ENCODE measurements around the gene DOK7.

The DOK7 gene

GRCh38 chr4:3514806-3515501 is 51.8 kb downstream of the DOK7 start:
- no peak for DNase-seq
- H3K4me3 Mint-ChIP-seq, result no peak overlapping the region
- peaks cover 93% of the 10 kb centered on the region for H3K36me3 Mint-ChIP-seq (ENCODE audit: low read depth)
- no peaks in the 10 kb centered on the region for H3K27me3 Mint-ChIP-seq
- H3K27ac Mint-ChIP-seq, result no peak overlapping the region
- no peaks in the 10 kb centered on the region for H3K4me1 Mint-ChIP-seq (ENCODE audit: low read depth)
- H3K9me3 Mint-ChIP-seq, result peaks cover 2% of the 10 kb centered on the region

GRCh38 chr4:3515646-3516045 is 52.5 kb downstream of the DOK7 start:
- H3K27ac Mint-ChIP-seq, result peak overlapping the region; percentile 26
- H3K4me1 Mint-ChIP-seq (ENCODE audit: low read depth), result no peaks in the 10 kb centered on the region
- no peaks in the 10 kb centered on the region for H3K27me3 Mint-ChIP-seq
- no peak for DNase-seq
- peaks cover 2% of the 10 kb centered on the region for H3K9me3 Mint-ChIP-seq
- no peak overlapping the region for H3K4me3 Mint-ChIP-seq
- H3K36me3 Mint-ChIP-seq (ENCODE audit: low read depth), result peaks cover 93% of the 10 kb centered on the region

DNA sequence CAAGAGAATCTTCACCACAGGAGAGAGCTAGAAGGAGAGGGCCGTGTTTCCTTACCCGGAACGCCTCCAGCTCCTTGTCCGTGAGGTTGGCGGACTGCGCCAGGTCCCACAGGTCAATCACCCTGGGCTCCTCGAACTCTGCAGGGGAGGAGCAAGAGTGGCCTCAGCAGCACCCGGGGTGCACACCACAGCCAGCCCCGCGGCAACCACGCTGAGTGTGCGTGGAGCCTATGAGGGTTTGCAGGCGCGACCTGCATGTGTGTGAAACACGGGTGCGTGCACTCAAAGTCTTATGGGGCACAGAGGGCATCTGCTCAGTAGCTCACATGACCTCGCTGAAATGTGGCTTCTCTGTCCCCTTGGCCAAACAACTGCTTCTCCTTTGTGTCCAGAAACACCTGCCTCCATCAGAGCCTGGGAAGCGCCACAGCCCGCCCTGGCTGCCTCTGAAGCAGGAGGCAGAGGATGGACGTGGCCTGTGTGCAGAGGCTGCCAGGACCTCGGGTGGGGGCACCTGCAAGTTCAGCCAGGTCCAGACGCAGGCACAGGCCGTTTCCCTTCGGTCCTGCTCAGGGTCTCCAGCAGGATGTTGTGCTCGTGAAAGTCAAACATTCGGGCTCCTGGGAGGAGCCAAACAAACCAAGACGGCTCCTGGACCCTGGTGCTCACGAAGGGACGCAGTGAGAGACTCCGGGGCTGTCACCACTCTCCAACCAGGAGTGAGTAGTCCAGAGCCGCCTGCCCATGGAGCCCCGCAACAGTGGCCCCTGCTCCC is 53.1 kb downstream of the DOK7 start:
- peaks cover 2% of the 10 kb centered on the region for H3K9me3 Mint-ChIP-seq
- H3K27ac Mint-ChIP-seq, result no peak overlapping the region
- H3K4me1 Mint-ChIP-seq (ENCODE audit: low read depth), result no peaks in the 10 kb centered on the region
- H3K27me3 Mint-ChIP-seq, result no peaks in the 10 kb centered on the region
- no peak for DNase-seq
- no peak overlapping the region for H3K4me3 Mint-ChIP-seq
- peaks cover 93% of the 10 kb centered on the region for H3K36me3 Mint-ChIP-seq (ENCODE audit: low read depth)

- no peak for DNase-seq
- peaks cover 94% of the 10 kb centered on the region for H3K36me3 Mint-ChIP-seq (ENCODE audit: low read depth)
Measured at GRCh38 chr4:3516836-3517730, 54.0 kb downstream of the DOK7 start.

DNA sequence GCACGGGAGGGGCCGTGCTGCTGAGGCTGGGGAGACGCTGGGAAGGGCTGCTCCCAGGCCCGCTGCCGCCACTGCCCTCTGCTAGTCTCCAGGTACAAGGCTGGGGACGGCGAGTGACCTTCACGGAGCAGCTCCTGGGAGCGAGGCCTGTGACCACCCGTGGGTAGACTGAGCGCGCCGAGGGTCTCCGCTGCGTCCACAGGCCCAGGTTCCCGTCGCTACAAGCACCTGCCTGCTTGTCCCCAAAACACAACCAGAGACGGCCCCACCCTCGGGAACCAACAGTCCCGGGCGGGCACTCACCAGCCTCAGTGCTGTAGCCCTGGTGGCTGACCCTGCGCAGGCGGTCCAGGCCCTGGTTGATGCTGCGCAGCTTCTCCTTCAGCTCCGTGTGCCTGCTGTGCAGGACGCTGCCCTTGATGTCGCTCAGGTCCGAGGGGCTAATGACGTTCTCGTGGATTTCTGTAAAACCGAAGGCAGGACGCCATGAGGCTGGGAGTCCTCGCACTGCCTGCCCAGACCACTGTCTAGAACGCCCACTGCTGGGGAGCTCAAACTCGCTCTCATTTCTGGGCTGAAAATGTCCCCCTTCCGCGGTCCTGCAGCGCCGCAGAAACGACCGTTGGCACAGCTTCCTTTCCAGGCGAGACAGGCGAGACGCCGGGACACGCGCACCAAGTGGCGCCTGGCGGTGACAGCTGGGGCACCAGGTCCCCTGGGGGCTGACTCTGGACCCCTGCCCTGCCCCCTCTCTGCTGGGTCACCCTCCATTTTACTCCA is 54.8 kb downstream of the DOK7 start:
- no peaks in the 10 kb centered on the region for H3K9me3 Mint-ChIP-seq
- no peak overlapping the region for H3K4me3 Mint-ChIP-seq
- no peaks in the 10 kb centered on the region for H3K27me3 Mint-ChIP-seq
- no peak overlapping the region for H3K27ac Mint-ChIP-seq
- peaks cover 92% of the 10 kb centered on the region for H3K36me3 Mint-ChIP-seq (ENCODE audit: low read depth)
- H3K4me1 Mint-ChIP-seq (ENCODE audit: low read depth), result no peaks in the 10 kb centered on the region
- DNase-seq, result no peak

More at GRCh38 chr4:3516836-3517730, 54.0 kb downstream of the DOK7 start:
- H3K9me3 Mint-ChIP-seq, result peaks cover 2% of the 10 kb centered on the region
- H3K4me3 Mint-ChIP-seq, result no peak overlapping the region
- no peaks in the 10 kb centered on the region for H3K4me1 Mint-ChIP-seq (ENCODE audit: low read depth)
- H3K27ac Mint-ChIP-seq, result no peak overlapping the region
- no peaks in the 10 kb centered on the region for H3K27me3 Mint-ChIP-seq

DNA sequence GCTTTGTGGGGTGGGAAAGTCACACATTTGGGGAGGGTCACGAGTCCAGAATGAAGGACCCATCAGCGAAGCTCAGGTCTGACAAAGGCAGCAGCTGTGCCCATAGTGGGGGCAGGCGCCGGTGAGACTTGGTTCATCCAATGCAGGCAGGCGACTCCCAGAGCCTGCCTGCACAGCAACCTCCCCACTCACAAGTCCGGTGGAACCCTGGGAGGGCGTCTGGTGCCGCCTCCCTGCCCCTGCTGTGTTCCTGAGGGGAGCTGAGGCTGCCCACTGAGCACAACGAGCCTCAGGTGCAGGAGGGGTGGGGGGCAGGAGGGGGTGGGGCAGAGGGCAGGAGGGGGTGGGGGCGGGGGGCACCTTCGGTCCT is 55.4 kb downstream of the DOK7 start:
- peaks cover 92% of the 10 kb centered on the region for H3K36me3 Mint-ChIP-seq (ENCODE audit: low read depth)
- H3K27ac Mint-ChIP-seq, result no peak overlapping the region
- H3K4me1 Mint-ChIP-seq (ENCODE audit: low read depth), result no peaks in the 10 kb centered on the region
- no peak overlapping the region for H3K4me3 Mint-ChIP-seq
- no peaks in the 10 kb centered on the region for H3K27me3 Mint-ChIP-seq
- no peak for DNase-seq
- H3K9me3 Mint-ChIP-seq, result no peaks in the 10 kb centered on the region

DNA sequence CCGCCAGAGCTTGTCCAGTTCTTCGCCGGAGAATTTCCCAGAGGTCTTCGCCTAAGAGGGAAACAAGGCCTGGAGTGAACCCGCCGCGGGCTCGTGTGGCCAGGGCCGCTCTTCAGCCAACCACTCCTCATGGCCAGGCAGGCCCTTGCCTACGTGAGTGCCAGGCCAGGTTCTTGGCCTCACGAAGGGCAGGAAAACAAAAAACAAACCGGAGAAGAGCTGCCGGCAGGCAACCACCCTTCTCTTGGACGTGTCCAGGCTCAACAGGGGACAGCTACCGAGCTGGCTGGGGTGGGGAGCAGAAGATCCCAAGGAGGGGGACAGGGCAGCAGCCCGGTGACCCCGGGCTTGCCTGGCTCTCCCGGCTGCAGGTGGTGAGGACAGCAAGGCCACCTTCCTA is 55.8 kb downstream of the DOK7 start:
- Mint-ChIP-seq H3K27ac (no peak overlapping the region), H3K4me3 (no peak overlapping the region), H3K36me3 (ENCODE audit: low read depth) (peaks cover 90% of the 10 kb centered on the region), H3K27me3 (no peaks in the 10 kb centered on the region), H3K4me1 (ENCODE audit: low read depth) (no peaks in the 10 kb centered on the region), H3K9me3 (no peaks in the 10 kb centered on the region)
- DNase-seq, result no peak

DNA sequence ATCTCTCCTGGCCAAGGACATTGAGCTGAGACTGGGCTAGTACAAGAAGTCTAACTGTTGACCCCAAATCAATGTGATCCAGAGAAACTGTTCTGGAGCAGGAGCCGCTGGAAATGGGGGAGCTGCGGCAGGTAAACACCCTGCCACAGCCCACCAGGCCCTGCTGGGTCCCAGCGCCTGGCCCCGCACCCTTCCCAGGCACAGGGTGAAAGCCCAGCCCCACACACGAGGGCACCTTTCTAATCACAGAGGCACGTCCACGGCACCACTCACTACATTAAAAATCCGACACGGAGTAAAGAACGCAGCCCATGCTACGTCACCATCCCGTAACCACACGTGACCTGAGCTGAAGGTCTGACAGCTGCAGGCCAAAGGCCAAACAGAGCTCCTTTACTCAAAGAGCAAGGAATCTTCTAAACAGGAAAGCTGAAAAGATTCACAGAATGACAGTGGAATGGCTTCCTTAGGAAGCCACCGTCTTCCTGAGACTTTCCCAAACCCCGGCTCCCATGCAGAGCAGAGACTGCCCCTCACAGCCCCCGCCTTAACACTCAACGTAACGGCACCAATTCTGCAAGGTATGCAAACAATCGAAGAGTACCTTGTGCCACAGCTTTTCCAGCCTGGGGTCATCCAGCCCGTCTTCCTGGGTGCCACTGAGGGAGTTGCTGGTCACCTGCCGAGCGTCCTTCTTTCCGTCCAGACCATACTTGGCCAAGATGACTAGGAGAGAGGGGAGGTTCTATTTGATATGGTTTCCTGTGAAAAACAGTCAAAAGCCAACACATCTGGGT is 56.6 kb downstream of the DOK7 start:
- Mint-ChIP-seq H3K4me3 (no peak overlapping the region), H3K4me1 (ENCODE audit: low read depth) (no peaks in the 10 kb centered on the region), H3K9me3 (no peaks in the 10 kb centered on the region), H3K27ac (no peak overlapping the region), H3K36me3 (ENCODE audit: low read depth) (peaks cover 92% of the 10 kb centered on the region), H3K27me3 (no peaks in the 10 kb centered on the region)
- DNase-seq, result no peak

- H3K36me3 Mint-ChIP-seq (ENCODE audit: low read depth), result peaks cover 92% of the 10 kb centered on the region
- no peak overlapping the region for H3K27ac Mint-ChIP-seq
- no peaks in the 10 kb centered on the region for H3K27me3 Mint-ChIP-seq
- H3K4me3 Mint-ChIP-seq, result no peak overlapping the region
- H3K9me3 Mint-ChIP-seq, result no peaks in the 10 kb centered on the region
- H3K4me1 Mint-ChIP-seq (ENCODE audit: low read depth), result no peaks in the 10 kb centered on the region
- no peak for DNase-seq
Measured at GRCh38 chr4:3520276-3520675, 57.2 kb downstream of the DOK7 start.

DNA sequence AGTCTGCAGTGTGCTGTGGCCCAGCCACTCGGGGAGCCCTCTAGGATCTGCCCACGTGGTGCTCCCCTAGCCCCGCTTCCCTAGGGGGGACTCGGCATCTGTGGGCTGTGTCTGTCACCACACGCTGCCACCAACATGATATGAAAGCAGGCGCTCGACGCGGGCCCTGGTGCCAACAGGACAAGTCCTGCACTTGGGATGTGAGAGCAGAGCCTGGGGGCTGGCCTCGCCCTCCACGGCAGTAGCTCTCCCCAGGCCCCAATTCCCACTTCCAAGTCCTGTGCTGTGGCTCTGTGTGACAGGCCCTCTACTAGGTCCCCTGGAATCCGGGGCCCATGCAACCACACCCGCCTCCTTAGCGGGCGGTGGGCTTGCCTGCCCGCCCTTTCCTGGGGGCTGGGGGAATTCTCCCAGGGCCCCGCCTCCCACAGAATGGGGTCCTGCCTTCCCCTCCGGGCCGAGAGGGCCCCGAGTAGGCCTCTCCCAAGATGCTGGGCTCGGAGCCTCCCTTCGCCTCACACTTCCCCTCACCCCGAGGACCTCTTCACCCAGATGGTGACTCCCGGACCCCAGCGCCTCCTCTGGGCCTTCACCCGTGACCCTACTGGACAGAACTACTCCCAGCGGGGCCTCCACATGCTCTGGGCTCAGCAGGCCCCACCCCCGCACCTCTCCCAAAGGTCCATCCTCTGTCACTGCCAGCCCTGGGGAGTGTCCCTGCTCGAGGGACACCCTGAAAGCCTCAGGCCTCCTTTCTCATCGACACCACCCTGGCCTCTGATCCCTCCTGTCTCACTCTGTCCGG is 57.9 kb downstream of the DOK7 start:
- no peak overlapping the region for H3K4me3 Mint-ChIP-seq
- DNase-seq, result no peak
- no peaks in the 10 kb centered on the region for H3K9me3 Mint-ChIP-seq
- no peaks in the 10 kb centered on the region for H3K27me3 Mint-ChIP-seq
- H3K4me1 Mint-ChIP-seq (ENCODE audit: low read depth), result no peaks in the 10 kb centered on the region
- peaks cover 89% of the 10 kb centered on the region for H3K36me3 Mint-ChIP-seq (ENCODE audit: low read depth)
- no peak overlapping the region for H3K27ac Mint-ChIP-seq

GRCh38 chr4:3521621-3522325 is 58.7 kb downstream of the DOK7 start:
- DNase-seq, result no peak
- H3K4me3 Mint-ChIP-seq, result no peak overlapping the region

GRCh38 chr4:3522326-3522640 is 59.2 kb downstream of the DOK7 start:
- DNase-seq, result no peak
- peaks cover 85% of the 10 kb centered on the region for H3K36me3 Mint-ChIP-seq (ENCODE audit: low read depth)
- no peak overlapping the region for H3K4me3 Mint-ChIP-seq

More at GRCh38 chr4:3521621-3522325, 58.7 kb downstream of the DOK7 start:
- peaks cover 4% of the 10 kb centered on the region for H3K4me1 Mint-ChIP-seq (ENCODE audit: low read depth)
- H3K27ac Mint-ChIP-seq, result no peak overlapping the region
- H3K36me3 Mint-ChIP-seq (ENCODE audit: low read depth), result peaks cover 86% of the 10 kb centered on the region
- H3K9me3 Mint-ChIP-seq, result no peaks in the 10 kb centered on the region
- no peaks in the 10 kb centered on the region for H3K27me3 Mint-ChIP-seq

More at GRCh38 chr4:3522326-3522640, 59.2 kb downstream of the DOK7 start:
- H3K27ac Mint-ChIP-seq, result no peak overlapping the region
- peaks cover 4% of the 10 kb centered on the region for H3K4me1 Mint-ChIP-seq (ENCODE audit: low read depth)
- no peaks in the 10 kb centered on the region for H3K27me3 Mint-ChIP-seq
- no peaks in the 10 kb centered on the region for H3K9me3 Mint-ChIP-seq
